ENCODE data around the gene ARID3C.

DNA sequence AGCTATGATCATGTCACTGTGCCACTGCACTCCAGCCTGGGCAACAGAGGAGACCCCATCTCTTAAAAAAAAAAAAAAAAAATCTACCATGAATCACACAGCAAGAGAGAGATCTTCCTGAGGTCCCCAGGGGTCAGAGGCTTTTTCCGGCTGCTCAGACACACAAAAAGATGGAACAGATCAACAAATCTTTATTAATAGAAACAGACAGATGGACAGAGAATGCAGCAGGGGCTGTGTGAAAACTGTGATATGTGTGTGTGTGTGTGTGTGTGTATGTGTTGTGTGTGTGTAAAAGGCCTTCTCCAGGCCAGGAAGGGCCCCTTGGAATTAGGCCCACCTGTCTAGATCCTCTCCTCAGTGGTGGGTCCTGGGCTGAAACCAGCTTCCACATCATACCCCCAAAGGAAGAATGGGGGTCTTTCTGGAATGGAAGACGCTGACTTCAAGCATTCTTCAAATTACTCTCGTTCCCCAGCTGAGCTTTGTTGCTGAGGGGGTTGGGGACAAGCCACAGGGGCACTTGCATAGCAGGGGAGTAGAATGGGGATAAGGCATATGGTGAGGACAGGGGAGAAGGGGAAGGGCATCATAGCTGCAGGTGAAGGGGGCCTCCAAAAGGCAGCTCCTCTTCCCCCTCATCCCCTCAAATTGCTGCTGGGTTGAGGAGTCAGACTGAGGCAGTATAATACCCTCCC lies 5.8 kb upstream of the ARID3C start:
- TF ChIP-seq POLR2A (IDR thresholded peaks at IDR 0.05), result no peak
- TF ChIP-seq, protein P1, sequence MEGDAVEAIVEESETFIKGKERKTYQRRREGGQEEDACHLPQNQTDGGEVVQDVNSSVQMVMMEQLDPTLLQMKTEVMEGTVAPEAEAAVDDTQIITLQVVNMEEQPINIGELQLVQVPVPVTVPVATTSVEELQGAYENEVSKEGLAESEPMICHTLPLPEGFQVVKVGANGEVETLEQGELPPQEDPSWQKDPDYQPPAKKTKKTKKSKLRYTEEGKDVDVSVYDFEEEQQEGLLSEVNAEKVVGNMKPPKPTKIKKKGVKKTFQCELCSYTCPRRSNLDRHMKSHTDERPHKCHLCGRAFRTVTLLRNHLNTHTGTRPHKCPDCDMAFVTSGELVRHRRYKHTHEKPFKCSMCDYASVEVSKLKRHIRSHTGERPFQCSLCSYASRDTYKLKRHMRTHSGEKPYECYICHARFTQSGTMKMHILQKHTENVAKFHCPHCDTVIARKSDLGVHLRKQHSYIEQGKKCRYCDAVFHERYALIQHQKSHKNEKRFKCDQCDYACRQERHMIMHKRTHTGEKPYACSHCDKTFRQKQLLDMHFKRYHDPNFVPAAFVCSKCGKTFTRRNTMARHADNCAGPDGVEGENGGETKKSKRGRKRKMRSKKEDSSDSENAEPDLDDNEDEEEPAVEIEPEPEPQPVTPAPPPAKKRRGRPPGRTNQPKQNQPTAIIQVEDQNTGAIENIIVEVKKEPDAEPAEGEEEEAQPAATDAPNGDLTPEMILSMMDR (IDR thresholded peaks at IDR 0.05 in 8 of 11, conservative IDR thresholded peaks at IDR 0.05 in 3 of 11), result no peak

Measured in spleen (tissue), 7 donors.